NCI-H524 treated with DMSO at 0.1 percent for 48 hours (cell line): ENCODE data around the gene MYO5B.
A peak's percentile ranks its signal among the peaks of the same experiment; 100 is the strongest.

Experiments used
- DNase-seq: peaks from one replicate; lab custom pipeline; 2025; lab: John Stamatoyannopoulos, UW

The MYO5B gene

GRCh38 chr18:49884959-49885358, 310.0 kb downstream of the MYO5B start:
- no peak for DNase-seq

- DNase-seq: no peak
These were observed 310.5 kb downstream of the MYO5B start for GRCh38 chr18:49884465-49884864.

GRCh38 chr18:49880661-49881060, 314.3 kb downstream of the MYO5B start:
- no peak for DNase-seq

- DNase-seq: no peak
These were observed 315.7 kb downstream of the MYO5B start for GRCh38 chr18:49879271-49879580.

GRCh38 chr18:49878567-49879270, 316.2 kb downstream of the MYO5B start:
- DNase-seq: no peak

GRCh38 chr18:49878015-49878414, 316.9 kb downstream of the MYO5B start:
- no peak for DNase-seq

- no peak for DNase-seq
These were observed 318.4 kb downstream of the MYO5B start for GRCh38 chr18:49876536-49876935.

GRCh38 chr18:49875783-49876182, 319.2 kb downstream of the MYO5B start:
- no peak for DNase-seq

GRCh38 chr18:49875155-49875554, 319.8 kb downstream of the MYO5B start:
- no peak for DNase-seq

- DNase-seq: no peak
These were observed 320.7 kb downstream of the MYO5B start for GRCh38 chr18:49874238-49874637.

GRCh38 chr18:49869354-49869753, 325.6 kb downstream of the MYO5B start:
- DNase-seq: no peak

GRCh38 chr18:49866680-49867079, 328.3 kb downstream of the MYO5B start:
- no peak for DNase-seq

- DNase-seq: no peak
These were observed 329.5 kb downstream of the MYO5B start for GRCh38 chr18:49865401-49865800.

GRCh38 chr18:49863769-49864621, 331.0 kb downstream of the MYO5B start:
- no peak for DNase-seq

- DNase-seq: peak; percentile 90
These were observed 332.1 kb downstream of the MYO5B start for GRCh38 chr18:49862656-49863385.

GRCh38 chr18:49861659-49862058, 333.3 kb downstream of the MYO5B start:
- DNase-seq: no peak

GRCh38 chr18:49859725-49860124, 335.2 kb downstream of the MYO5B start:
- no peak for DNase-seq

- no peak for DNase-seq
These were observed 336.0 kb downstream of the MYO5B start for GRCh38 chr18:49859021-49859359.

GRCh38 chr18:49858309-49859020, 336.5 kb downstream of the MYO5B start:
- DNase-seq: no peak

GRCh38 chr18:49857708-49858107, 337.2 kb downstream of the MYO5B start:
- no peak for DNase-seq

- DNase-seq: peak; percentile 44
These were observed 338.5 kb downstream of the MYO5B start for GRCh38 chr18:49856496-49856895.

GRCh38 chr18:49855711-49856415, 339.1 kb downstream of the MYO5B start:
- DNase-seq: no peak
